GM19099 (cell line): ENCODE results near the gene BTBD9.

Experiments
- POLR2A ChIP-seq: IDR thresholded peaks from 3 replicates; pipeline ENCODE4 v1.6.1; 2011; ENCODE audit warnings: low read depth; ENCODE audit not compliant: insufficient read length; ENCODE audit errors: extremely low read depth

Gene BTBD9

GRCh38 chr6:38179794-38180430 lies 459.8 kb downstream of the BTBD9 start:
- no peak for TF ChIP-seq POLR2A

GRCh38 chr6:38179300-38179699 lies 460.4 kb downstream of the BTBD9 start:
- no peak for TF ChIP-seq POLR2A

GRCh38 chr6:38178584-38178886 lies 461.2 kb downstream of the BTBD9 start:
- no peak for TF ChIP-seq POLR2A

- no peak for TF ChIP-seq POLR2A
Observed at GRCh38 chr6:38177882-38178583, 461.7 kb downstream of the BTBD9 start.

GRCh38 chr6:38176797-38177751 lies 462.7 kb downstream of the BTBD9 start:
- TF ChIP-seq POLR2A = no peak

GRCh38 chr6:38175786-38176185 lies 463.9 kb downstream of the BTBD9 start:
- TF ChIP-seq POLR2A = no peak

GRCh38 chr6:38174806-38175495 lies 464.8 kb downstream of the BTBD9 start:
- no peak for TF ChIP-seq POLR2A

- no peak for TF ChIP-seq POLR2A
Observed at GRCh38 chr6:38174315-38174714, 465.4 kb downstream of the BTBD9 start.

- no peak for TF ChIP-seq POLR2A
Observed at GRCh38 chr6:38173909-38174308, 465.8 kb downstream of the BTBD9 start.

- TF ChIP-seq POLR2A = no peak
Observed at GRCh38 chr6:38172739-38173410, 466.9 kb downstream of the BTBD9 start.

GRCh38 chr6:38171997-38172738 lies 467.6 kb downstream of the BTBD9 start:
- no peak for TF ChIP-seq POLR2A

- TF ChIP-seq POLR2A = no peak
Observed at GRCh38 chr6:38170666-38171355, 468.9 kb downstream of the BTBD9 start.

- no peak for TF ChIP-seq POLR2A
Observed at GRCh38 chr6:38169977-38170526, 469.7 kb downstream of the BTBD9 start.
